H9 (cell line): ENCODE measurements around the gene ACSF3. TPM values are rescaled to one million over a fixed set of nuclear protein-coding genes. Genes with fewer than 3 reads are reported as not detected.

ENCODE experiments used
- DNase-seq: peaks from one replicate; pipeline ENCODE4 v3.0.0-alpha.2; 2017
- H2AFZ ChIP-seq: one replicate; pipeline ENCODE4 v1.6.1; 2013; ENCODE audit warnings: mild to moderate bottlenecking, low read length, control low read depth, moderate library complexity
- H2AK5ac ChIP-seq: 2 replicates; pipeline ENCODE4 v1.6.1; 2013; ENCODE audit warnings: low read length, control low read depth, mixed read lengths; ENCODE audit not compliant: insufficient read length
- H2BK120ac ChIP-seq: one replicate; pipeline ENCODE4 v1.6.1; 2013; ENCODE audit warnings: low read depth, mild to moderate bottlenecking, low read length, control low read depth, inconsistent platforms; ENCODE audit not compliant: poor library complexity, severe bottlenecking
- H2BK12ac ChIP-seq: 2 replicates; pipeline ENCODE4 v1.6.1; 2013; ENCODE audit warnings: low read length, control low read depth, mixed read lengths, low read depth; ENCODE audit not compliant: insufficient read length
- H2BK15ac ChIP-seq: 2 replicates; pipeline ENCODE4 v1.6.1; 2013; ENCODE audit warnings: low read depth, low read length, control low read depth
- H2BK20ac ChIP-seq: one replicate; pipeline ENCODE4 v1.6.1; 2013; ENCODE audit warnings: low read depth, mild to moderate bottlenecking, low read length, control low read depth, inconsistent platforms; ENCODE audit not compliant: poor library complexity, severe bottlenecking
- H2BK5ac ChIP-seq: 2 replicates; pipeline ENCODE4 v1.6.1; 2013; ENCODE audit warnings: low read length, control low read depth, mixed read lengths; ENCODE audit not compliant: insufficient read length
- H3K14ac ChIP-seq: 2 replicates; pipeline ENCODE4 v1.6.1; 2013; ENCODE audit warnings: low read length, control low read depth; ENCODE audit not compliant: insufficient read depth
- H3K18ac ChIP-seq: 2 replicates; pipeline ENCODE4 v1.6.1; 2013; ENCODE audit warnings: low read depth, mild to moderate bottlenecking, mixed read lengths, low read length, control low read depth; ENCODE audit not compliant: insufficient read length
- H3K23ac ChIP-seq: 2 replicates; pipeline ENCODE4 v1.6.1; 2013; ENCODE audit warnings: low read length, control low read depth, mixed read lengths, low read depth; ENCODE audit not compliant: insufficient read length
- H3K23me2 ChIP-seq: 2 replicates; pipeline ENCODE4 v1.6.1; 2013; ENCODE audit warnings: low read depth, mild to moderate bottlenecking, mixed read lengths, low read length, control low read depth; ENCODE audit not compliant: insufficient read length, poor library complexity, severe bottlenecking
- H3K27ac ChIP-seq: 2 replicates; pipeline ENCODE4 v1.5.1; 2013; ENCODE audit warnings: low read length, control low read depth, mixed read lengths, low read depth; ENCODE audit not compliant: insufficient read length
- H3K27me3 ChIP-seq: 2 replicates; pipeline ENCODE4 v1.6.1; 2013; ENCODE audit warnings: low read length, control low read depth, inconsistent platforms; ENCODE audit not compliant: insufficient read depth
- H3K4ac ChIP-seq: 2 replicates; pipeline ENCODE4 v1.6.1; 2013; ENCODE audit warnings: low read depth, mild to moderate bottlenecking, control low read depth, inconsistent platforms, low read length, moderate library complexity
- H3K4me1 ChIP-seq: 2 replicates; pipeline ENCODE4 v1.6.1; 2013; ENCODE audit warnings: low read length, control low read depth, inconsistent platforms; ENCODE audit not compliant: insufficient read depth
- H3K4me2 ChIP-seq: 2 replicates; pipeline ENCODE4 v1.6.1; 2013; ENCODE audit warnings: low read length, control low read depth, mixed read lengths; ENCODE audit not compliant: insufficient read length, insufficient read depth
- H3K56ac ChIP-seq: 2 replicates; pipeline ENCODE4 v1.6.1; 2013; ENCODE audit warnings: low read depth, mild to moderate bottlenecking, mixed read lengths, low read length, control low read depth; ENCODE audit not compliant: insufficient read length
- H3K79me1 ChIP-seq: 2 replicates; pipeline ENCODE4 v1.6.1; 2013; ENCODE audit warnings: low read depth, mild to moderate bottlenecking, moderate library complexity, low read length, control low read depth, inconsistent platforms; ENCODE audit not compliant: insufficient read depth, poor library complexity, severe bottlenecking
- H3K79me2 ChIP-seq: 2 replicates; pipeline ENCODE4 v1.6.1; 2013; ENCODE audit warnings: low read length, control low read depth, inconsistent platforms; ENCODE audit not compliant: insufficient read depth
- H3K9ac ChIP-seq: 2 replicates; pipeline ENCODE4 v1.6.1; 2013; ENCODE audit warnings: low read length, control low read depth, mixed read lengths; ENCODE audit not compliant: insufficient read length; ENCODE audit errors: extremely low read depth
- H3K9me3 ChIP-seq: one replicate; pipeline ENCODE4 v1.6.1; 2013; ENCODE audit warnings: low read depth, low read length, inconsistent platforms; ENCODE audit not compliant: control insufficient read depth
- H3T11ph ChIP-seq: one replicate; pipeline ENCODE4 v1.6.1; 2013; ENCODE audit warnings: mild to moderate bottlenecking, low read length, control low read depth, inconsistent platforms
- H4K20me1 ChIP-seq: one replicate; pipeline ENCODE4 v1.6.1; 2013; ENCODE audit not compliant: control insufficient read depth, insufficient read length, insufficient read depth
- H4K5ac ChIP-seq: 2 replicates; pipeline ENCODE4 v1.6.1; 2013; ENCODE audit warnings: low read depth, mild to moderate bottlenecking, mixed read lengths, low read length, control low read depth; ENCODE audit not compliant: insufficient read length
- H4K8ac ChIP-seq: replicated peaks from 2 replicates; pipeline ENCODE4 v1.6.1; 2013; ENCODE audit warnings: low read length, control low read depth, mixed read lengths, low read depth; ENCODE audit not compliant: insufficient read length
- H4K91ac ChIP-seq: 2 replicates; pipeline ENCODE4 v1.6.1; 2013; ENCODE audit warnings: low read depth, mild to moderate bottlenecking, moderate library complexity, mixed read lengths, low read length, control low read depth; ENCODE audit not compliant: insufficient read length
- H3K27ac Mint-ChIP-seq, 3 experiments: 2 replicates in 2 of 3; 3 replicates in 1 of 3; pipeline ENCODE4 v1.8.0; 2020 to 2021; ENCODE audit warnings: mixed read lengths in 3 of 3, mild to moderate bottlenecking in 1 of 3, moderate library complexity in 1 of 3
- H3K27me3 Mint-ChIP-seq: 2 replicates; pipeline ENCODE4 v1.8.0; 2021; ENCODE audit warnings: low read depth, mild to moderate bottlenecking, moderate library complexity, mixed read lengths
- H3K36me3 Mint-ChIP-seq, 3 experiments: 2 replicates in 2 of 3; 3 replicates in 1 of 3; pipeline ENCODE4 v1.8.0; 2020 to 2021; ENCODE audit warnings: low read depth in 3 of 3, mixed read lengths in 3 of 3; ENCODE audit not compliant: insufficient read depth in 1 of 3
- H3K4me1 Mint-ChIP-seq, 2 experiments: 2 replicates each; pipeline ENCODE4 v1.8.0; 2020; ENCODE audit warnings: mixed read lengths in 2 of 2
- H3K4me3 Mint-ChIP-seq, 2 experiments: 2 replicates in 1 of 2; 3 replicates in 1 of 2; pipeline ENCODE4 v1.8.0; 2020 to 2021; ENCODE audit warnings: mild to moderate bottlenecking in 2 of 2, mixed read lengths in 2 of 2, moderate library complexity in 1 of 2
- H3K9me3 Mint-ChIP-seq, 2 experiments: 2 replicates in 1 of 2; 3 replicates in 1 of 2; pipeline ENCODE4 v1.8.0; 2020; ENCODE audit warnings: mild to moderate bottlenecking in 2 of 2, mixed read lengths in 2 of 2, moderate library complexity in 1 of 2
- WGBS: extraction: QIAGEN DNeasy Blood & Tissue Kit; methylation state at CpG from one replicate; pipeline ENCODE4 v1.1.7; 2013; ENCODE audit warnings: missing lambda C conversion rate, low lambda C conversion rate, mixed read lengths; ENCODE audit not compliant: insufficient read length; ENCODE audit errors: extremely low coverage; 5-methylcytosine and 5-hydroxymethylcytosine counted together
- total RNA-seq: library from RNA; stranded (reverse); gene quantifications from 2 replicates; pipeline ENCODE4 v1.2.1, GENCODE V29; 2021
- TF ChIP-seq, protein P1 (sequence below): fragments of 200-600 bp; sonication (generic); conservative IDR thresholded peaks from 3 replicates; pipeline ENCODE4 v1.8.0; 2021; ENCODE audit warnings: antibody characterized with exemption, mild to moderate bottlenecking

ACSF3 gene
- total RNA-seq, 1 experiment from 2014 or later, result 31.3 TPM

DNA sequence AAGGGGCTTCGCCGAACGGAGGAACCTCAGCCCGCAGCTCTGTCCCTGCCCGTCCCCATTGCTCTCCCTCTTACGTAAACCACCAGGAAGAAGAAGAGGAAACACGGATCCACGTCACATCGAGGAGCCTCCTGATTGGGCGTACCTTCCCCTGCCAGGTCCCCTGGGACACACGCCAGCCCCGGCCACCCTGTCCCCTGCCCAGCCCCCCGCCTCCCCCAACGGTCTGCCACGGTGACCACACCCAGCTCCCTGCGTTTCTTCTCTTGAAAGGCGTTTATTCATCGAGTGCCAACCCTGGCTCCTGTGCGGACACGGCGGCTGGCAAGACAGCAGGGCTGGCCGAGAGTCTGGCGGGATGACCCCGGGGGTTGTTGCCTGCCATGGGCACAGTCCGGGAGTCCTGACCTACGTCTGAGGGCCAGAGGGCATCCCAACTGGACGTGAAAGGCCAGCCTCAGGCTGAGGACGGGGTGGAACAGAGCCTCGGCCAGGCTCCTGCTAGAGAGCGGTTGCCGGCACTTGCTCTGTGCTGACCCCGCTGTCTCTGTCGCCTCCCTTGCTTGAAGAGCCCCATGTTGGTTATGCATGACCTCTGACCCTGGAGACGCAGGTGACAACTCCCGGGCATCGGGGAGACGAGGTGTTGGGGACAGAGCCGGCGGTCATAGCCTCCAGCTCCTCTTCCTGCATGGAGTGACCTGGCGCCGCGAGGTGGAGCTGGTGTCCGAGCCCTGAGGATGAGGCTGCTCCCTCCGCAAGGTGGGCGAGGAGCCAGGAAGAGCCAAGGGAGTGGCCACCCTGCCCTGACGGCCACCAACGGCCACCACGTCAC is 40.5 kb upstream of the ACSF3 start:
- H3K14ac ChIP-seq, result no peak overlapping the region; the same call in 1 of the 2 replicates
- H3T11ph ChIP-seq, result no peak overlapping the region
- Mint-ChIP-seq H3K9me3 (no peaks in the 10 kb centered on the region), H3K4me3 (no peak overlapping the region), H3K27me3 (peaks cover 2% of the 10 kb centered on the region; the same call in 1 of the 2 replicates), H3K4me1 (0 out of 4 replicates have a peak, but pooled peaks cover 2 to 3% of the 10 kb centered on the region in 2 experiments), H3K36me3 (no peaks in the 10 kb centered on the region), H3K27ac (peak overlapping the region in 2 of 3 experiments; percentile 64 to 94; a peak in 3 of 7 replicates)
- no peak overlapping the region for H3K4me2 ChIP-seq
- no peak overlapping the region for H3K27ac ChIP-seq
- no peak overlapping the region for H2BK5ac ChIP-seq
- no peak overlapping the region for H3K18ac ChIP-seq
- H4K20me1 ChIP-seq, result no peaks in the 10 kb centered on the region
- no peak overlapping the region for H2BK12ac ChIP-seq
- H3K27me3 ChIP-seq, result no peaks in the 10 kb centered on the region
- H4K5ac ChIP-seq, result no peak overlapping the region
- H3K23me2 ChIP-seq, result no peaks in the 10 kb centered on the region
- no peak overlapping the region for H2AFZ ChIP-seq
- no peak overlapping the region for H2BK20ac ChIP-seq
- no CpG with 5 or more reads among the region's 48 CpGs for WGBS
- no peak overlapping the region for H3K23ac ChIP-seq
- no peaks in the 10 kb centered on the region for H3K4me1 ChIP-seq
- no peak overlapping the region for H2BK120ac ChIP-seq
- H3K4ac ChIP-seq, result no peak overlapping the region
- no peaks in the 10 kb centered on the region for H3K79me2 ChIP-seq
- no peak overlapping the region for H4K8ac ChIP-seq
- H3K56ac ChIP-seq, result no peak overlapping the region
- H3K79me1 ChIP-seq, result no peaks in the 10 kb centered on the region
- H2AK5ac ChIP-seq, result no peak overlapping the region
- H2BK15ac ChIP-seq, result no peak overlapping the region
- no peak overlapping the region for H3K9ac ChIP-seq
- TF ChIP-seq, protein P1, sequence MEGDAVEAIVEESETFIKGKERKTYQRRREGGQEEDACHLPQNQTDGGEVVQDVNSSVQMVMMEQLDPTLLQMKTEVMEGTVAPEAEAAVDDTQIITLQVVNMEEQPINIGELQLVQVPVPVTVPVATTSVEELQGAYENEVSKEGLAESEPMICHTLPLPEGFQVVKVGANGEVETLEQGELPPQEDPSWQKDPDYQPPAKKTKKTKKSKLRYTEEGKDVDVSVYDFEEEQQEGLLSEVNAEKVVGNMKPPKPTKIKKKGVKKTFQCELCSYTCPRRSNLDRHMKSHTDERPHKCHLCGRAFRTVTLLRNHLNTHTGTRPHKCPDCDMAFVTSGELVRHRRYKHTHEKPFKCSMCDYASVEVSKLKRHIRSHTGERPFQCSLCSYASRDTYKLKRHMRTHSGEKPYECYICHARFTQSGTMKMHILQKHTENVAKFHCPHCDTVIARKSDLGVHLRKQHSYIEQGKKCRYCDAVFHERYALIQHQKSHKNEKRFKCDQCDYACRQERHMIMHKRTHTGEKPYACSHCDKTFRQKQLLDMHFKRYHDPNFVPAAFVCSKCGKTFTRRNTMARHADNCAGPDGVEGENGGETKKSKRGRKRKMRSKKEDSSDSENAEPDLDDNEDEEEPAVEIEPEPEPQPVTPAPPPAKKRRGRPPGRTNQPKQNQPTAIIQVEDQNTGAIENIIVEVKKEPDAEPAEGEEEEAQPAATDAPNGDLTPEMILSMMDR, result no peak
- no peaks in the 10 kb centered on the region for H3K9me3 ChIP-seq
- no peak for DNase-seq
- no peak overlapping the region for H4K91ac ChIP-seq
